Caki2 (cell line): ENCODE measurements around the gene HMGN4. TPM values are rescaled to one million over a fixed set of nuclear protein-coding genes. Genes with fewer than 3 reads are reported as not detected.
"Not testable (repeated sequence)": the region's sequence is repeated elsewhere in the genome, so short reads cannot be mapped to it uniquely, and the experiment has no call there.

Source experiments
- DNase-seq: peaks from one replicate; pipeline ENCODE4 v3.0.0-alpha.2; 2015; ENCODE audit warnings: low read depth
- in situ Hi-C: cut with HindIII; loops from 2 replicates; pipeline ENCODE4 v1.10.0; 2016; ENCODE audit warnings: low sequenced_read_pairs, low pct_unique_long_range_greater_than_20kb, mixed read lengths
- total RNA-seq: library from RNA; depleted of rRNA; stranded (reverse); fragments of >200 nt; shearing (Covaris generic); gene quantifications from 2 replicates; pipeline ENCODE4 v1.2.3, GENCODE V29; 2014; ENCODE audit warnings: low replicate concordance

HMGN4 gene
- total RNA-seq, 1 experiment from 2014 or later: 165 TPM

- in situ Hi-C loops: loop anchor here (25.0 kb wide), 1 partner anchor 202 kb away; no protein-coding TSS in a partner anchor
- peak; percentile 26 for DNase-seq
These were observed 977 bp downstream of the HMGN4 start for GRCh38 chr6:26539071-26539615.

- DNase-seq: no peak
- in situ Hi-C loops: loop anchor here (25.0 kb wide), 1 partner anchor 204 kb away; no protein-coding TSS in a partner anchor
These were observed 3.4 kb downstream of the HMGN4 start for GRCh38 chr6:26541579-26541978.

- in situ Hi-C loops: loop anchor here (25.0 kb wide), 1 partner anchor 207 kb away; no protein-coding TSS in a partner anchor
- DNase-seq: peak; percentile 30
These were observed 5.8 kb downstream of the HMGN4 start for GRCh38 chr6:26543953-26544352.

GRCh38 chr6:26544473-26544872 is 6.3 kb downstream of the HMGN4 start:
- in situ Hi-C loops: loop anchor here (25.0 kb wide), 1 partner anchor 207 kb away; no protein-coding TSS in a partner anchor
- DNase-seq: no peak

GRCh38 chr6:26545627-26546026 is 7.5 kb downstream of the HMGN4 start:
- DNase-seq: no peak
- in situ Hi-C loops: loop anchor here (25.0 kb wide), 1 partner anchor 208 kb away; no protein-coding TSS in a partner anchor

GRCh38 chr6:26547363-26547762 is 9.2 kb downstream of the HMGN4 start:
- in situ Hi-C loops: loop anchor here (25.0 kb wide), 1 partner anchor 210 kb away; no protein-coding TSS in a partner anchor
- not testable (repeated sequence) for DNase-seq

GRCh38 chr6:26550250-26550993 is 12.3 kb downstream of the HMGN4 start:
- DNase-seq: peak; percentile 74
- in situ Hi-C loops: no loop called here

- no peak for DNase-seq
- in situ Hi-C loops: no loop called here
These were observed 14.0 kb downstream of the HMGN4 start for GRCh38 chr6:26552205-26552604.

GRCh38 chr6:26552640-26553188 is 14.5 kb downstream of the HMGN4 start:
- in situ Hi-C loops: no loop called here
- no peak for DNase-seq

- in situ Hi-C loops: no loop called here
- peak; percentile 76 for DNase-seq
These were observed 15.1 kb downstream of the HMGN4 start for GRCh38 chr6:26553264-26553634.

GRCh38 chr6:26553635-26554446 is 15.7 kb downstream of the HMGN4 start:
- in situ Hi-C loops: no loop called here
- peak; percentile 94 for DNase-seq

- no peak for DNase-seq
- in situ Hi-C loops: no loop called here
These were observed 16.2 kb downstream of the HMGN4 start for GRCh38 chr6:26554447-26554696.

- in situ Hi-C loops: no loop called here
- peak; percentile 78 for DNase-seq
These were observed 16.7 kb downstream of the HMGN4 start for GRCh38 chr6:26554697-26555504.

GRCh38 chr6:26555505-26556262 is 17.5 kb downstream of the HMGN4 start:
- in situ Hi-C loops: no loop called here
- DNase-seq: no peak

GRCh38 chr6:26556263-26557070 is 18.3 kb downstream of the HMGN4 start:
- peak; percentile 91 for DNase-seq
- in situ Hi-C loops: no loop called here

GRCh38 chr6:26561533-26562466 is 23.6 kb downstream of the HMGN4 start:
- DNase-seq: no peak
- in situ Hi-C loops: no loop called here
